ENCODE results near the gene ACADVL.

Gene ACADVL

DNA sequence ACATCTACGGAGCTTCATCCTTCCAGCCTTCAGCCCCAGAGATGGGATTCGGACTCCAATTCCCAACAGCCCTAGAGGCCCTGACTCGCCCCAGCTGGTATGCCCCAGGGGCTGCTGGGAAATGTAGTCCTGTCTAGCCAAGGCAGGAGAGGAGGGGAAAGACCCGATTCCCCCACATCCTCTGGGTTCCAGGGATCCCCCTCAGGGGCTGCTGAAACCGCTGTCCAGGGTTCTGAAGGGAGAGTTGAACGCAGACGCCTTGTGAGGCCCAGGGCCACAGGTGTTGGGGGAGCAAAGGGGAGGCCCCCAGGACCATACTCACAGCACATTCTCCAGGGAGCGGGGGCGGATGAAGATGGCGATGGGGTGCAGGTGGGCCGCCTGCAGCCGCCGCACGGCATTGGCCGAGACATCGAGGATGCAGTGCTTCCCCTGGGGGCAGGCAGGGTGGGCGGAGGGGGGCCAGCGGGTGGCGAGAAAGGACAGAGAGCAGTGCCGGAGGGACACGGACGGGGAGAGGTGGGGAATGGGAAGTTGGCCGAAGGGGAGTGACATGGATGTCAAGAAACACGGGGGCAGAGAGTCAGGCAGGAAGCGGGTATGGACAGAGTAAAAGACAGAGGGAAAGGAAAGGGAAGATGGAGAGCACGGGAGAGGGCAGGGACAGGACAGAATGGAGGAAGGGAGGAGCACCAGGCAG, 28.0 kb upstream of the ACADVL start:
- peak; percentile 76 for DNase-seq (ENCODE audit: low spot score)

DNA sequence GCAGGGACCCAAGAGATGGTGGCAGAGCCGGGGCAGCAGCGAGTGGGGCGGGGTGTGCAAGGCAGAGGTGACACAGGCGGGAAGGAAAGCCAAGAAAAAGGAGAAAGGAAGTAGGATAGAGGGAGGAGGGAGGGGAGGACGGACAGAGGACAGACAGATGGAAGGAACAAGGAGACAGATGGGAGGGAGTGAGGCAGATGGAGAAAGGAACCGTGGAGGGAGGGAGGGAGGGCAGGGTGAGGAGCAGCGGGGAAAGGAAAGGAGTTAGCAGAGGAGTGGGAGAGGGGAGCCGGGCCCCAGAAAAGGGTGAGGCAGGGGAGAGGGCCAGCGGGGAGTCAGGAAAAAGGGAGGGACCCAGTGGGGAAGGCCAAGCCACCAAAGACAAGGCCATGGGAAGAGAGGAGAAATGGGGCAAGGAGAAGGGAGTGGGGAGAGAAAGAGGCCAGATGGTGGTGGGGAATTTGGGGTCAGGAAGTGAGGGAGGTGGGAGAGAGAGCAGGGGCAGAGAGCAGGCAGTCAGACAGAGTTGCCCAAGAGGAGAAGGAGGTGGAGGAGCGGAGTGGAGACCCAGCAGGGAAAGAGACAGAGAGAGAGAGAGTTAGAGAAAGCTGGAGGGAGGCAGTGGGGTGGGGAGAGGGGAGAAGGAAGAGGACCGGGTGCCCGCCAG, 27.3 kb upstream of the ACADVL start:
- DNase-seq (ENCODE audit: low spot score), result no peak

- DNase-seq (ENCODE audit: low spot score), result no peak
These were observed 23.8 kb upstream of the ACADVL start for GRCh38 chr17:7195971-7196370.

- DNase-seq (ENCODE audit: low spot score), result no peak
These were observed 22.9 kb upstream of the ACADVL start for GRCh38 chr17:7196651-7197401.

GRCh38 chr17:7203391-7203790, 16.3 kb upstream of the ACADVL start:
- DNase-seq (ENCODE audit: low spot score), result no peak

DNA sequence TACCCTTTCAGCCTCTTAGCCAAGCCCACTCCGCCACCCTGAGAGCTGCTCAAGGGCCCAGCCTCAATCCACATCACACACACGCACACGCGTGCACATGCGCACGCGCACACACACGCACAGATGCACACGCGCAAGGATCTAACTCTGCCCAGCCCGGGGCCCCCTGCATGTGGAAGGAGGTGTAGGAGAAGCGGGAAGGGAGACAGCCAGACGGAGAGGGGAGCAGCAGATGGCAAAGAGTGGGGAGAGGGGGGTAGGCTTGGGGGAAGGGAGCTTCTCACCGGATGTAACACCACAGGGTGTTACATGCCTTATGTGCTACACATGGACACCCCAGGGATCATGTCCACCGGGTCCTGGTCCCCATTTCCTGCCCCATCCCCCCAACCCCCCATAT, 15.4 kb upstream of the ACADVL start:
- no peak for DNase-seq (ENCODE audit: low spot score)

DNA sequence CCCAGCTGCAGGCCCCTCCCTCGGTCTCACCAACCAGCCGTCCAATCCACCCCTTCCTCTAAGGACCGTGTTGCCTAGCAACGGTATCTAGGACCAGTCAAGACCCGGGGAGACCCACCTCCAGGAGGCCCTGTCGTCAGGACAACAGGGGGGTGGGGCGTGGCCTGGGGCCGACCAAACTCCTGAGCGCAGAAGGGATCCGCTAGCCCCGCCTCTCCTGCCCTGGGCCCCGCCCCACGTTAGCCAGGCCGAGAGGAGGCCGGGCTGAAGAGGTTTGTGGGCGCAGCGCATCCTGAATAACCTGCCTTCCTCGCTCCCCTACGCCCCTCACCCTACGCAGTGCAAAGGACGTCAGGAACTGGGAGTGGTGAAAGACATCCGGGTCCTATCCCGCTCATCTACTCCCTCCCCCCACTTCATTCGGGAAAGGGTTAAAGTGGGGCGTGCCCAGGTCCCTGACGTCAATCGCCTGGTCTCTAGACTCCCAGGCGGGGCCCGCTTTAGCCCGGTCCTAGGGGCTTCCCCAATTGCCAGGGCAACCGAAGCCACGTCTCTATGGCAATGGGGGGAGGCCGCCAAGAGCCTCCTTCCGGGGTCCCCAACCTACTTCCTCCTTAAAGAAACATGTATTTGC, 14.8 kb upstream of the ACADVL start:
- peak; percentile 94 for DNase-seq (ENCODE audit: low spot score)

DNA sequence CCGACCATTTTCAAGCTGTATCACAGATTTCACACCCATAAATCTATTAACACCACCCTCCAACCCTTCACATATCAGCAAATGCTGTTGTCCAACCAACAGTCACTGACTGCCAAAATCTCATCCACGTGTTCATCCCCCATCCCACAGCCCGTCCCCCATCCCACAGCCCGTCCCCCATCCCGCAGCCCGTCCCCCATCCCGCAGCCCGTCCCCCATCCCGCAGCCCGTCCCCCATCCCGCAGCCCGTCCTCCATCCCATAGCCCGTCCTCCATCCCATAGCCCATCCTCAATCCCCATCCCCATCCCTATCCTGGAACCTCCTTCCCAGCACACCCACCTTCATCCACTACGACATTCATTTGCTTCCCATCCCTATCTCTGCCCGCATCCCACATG, 14.2 kb upstream of the ACADVL start:
- no peak for DNase-seq (ENCODE audit: low spot score)

DNA sequence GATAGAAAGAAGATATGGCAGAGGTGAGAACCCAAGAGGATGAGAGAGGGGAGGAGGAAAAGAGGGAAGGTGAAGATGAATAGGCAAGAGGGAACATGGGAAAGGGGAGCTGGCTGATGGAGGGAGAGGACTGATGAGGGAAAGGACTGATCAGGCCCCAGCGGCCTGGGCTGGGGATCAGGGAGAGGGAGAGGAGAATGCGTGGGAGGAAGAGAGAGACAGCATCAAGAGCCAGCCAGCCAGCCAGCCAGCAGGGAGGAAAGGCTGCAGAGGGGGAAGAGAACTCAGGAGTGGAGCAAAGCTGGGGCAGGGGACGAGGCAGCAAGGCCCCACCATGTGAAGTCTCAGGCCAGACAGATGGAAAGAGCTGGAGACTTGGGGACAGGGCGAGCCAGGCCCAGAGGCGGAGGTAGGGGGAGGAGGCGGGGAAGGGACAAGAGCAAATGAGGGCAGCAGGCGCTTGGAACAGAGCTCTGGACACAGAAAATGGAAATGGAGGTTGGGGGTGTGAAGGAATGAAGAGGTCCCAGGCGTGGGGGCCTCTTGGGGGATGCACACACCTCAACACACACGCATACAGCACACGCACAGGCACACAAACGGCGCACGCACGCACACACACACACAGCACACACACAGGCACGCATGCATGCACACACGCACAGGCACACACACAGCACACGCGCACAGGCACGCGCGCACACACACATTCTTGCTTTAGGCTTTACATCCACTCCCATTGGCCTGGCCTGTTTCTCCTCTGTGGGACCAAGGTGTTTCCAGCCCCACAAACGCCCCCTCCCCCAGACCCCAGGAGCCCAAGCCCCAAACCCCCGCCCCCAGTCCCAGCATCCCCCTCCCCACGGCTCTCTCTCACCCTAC, 12.4 kb upstream of the ACADVL start:
- peak; percentile 27 for DNase-seq (ENCODE audit: low spot score)

DNA sequence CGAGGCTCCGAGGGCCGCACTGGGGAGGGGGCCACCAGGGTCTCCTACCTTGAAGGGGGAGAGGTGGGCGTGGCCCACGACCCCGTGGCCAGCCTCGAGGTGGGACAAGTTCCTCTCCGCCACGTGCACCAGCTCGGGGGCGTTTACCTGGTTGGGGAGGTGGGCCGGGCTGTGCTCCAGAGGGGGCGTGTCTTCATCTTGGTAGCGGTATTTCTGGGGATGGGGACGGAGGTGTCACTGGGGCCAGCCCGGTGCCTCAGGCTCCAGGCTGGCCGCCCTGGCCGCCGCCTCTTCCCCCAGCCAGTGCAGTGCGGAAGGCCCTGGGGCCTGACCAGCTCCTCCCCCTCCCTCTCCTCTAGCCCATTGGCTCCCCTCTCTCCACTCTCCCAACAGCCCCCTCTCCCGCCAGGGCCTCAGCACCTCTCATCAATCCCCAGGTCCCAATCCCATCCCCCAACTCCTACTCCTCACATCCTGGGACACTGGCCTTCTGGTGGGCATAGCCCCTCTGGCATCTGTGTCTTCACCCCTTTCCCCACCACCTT, 11.6 kb upstream of the ACADVL start:
- no peak for DNase-seq (ENCODE audit: low spot score)

DNA sequence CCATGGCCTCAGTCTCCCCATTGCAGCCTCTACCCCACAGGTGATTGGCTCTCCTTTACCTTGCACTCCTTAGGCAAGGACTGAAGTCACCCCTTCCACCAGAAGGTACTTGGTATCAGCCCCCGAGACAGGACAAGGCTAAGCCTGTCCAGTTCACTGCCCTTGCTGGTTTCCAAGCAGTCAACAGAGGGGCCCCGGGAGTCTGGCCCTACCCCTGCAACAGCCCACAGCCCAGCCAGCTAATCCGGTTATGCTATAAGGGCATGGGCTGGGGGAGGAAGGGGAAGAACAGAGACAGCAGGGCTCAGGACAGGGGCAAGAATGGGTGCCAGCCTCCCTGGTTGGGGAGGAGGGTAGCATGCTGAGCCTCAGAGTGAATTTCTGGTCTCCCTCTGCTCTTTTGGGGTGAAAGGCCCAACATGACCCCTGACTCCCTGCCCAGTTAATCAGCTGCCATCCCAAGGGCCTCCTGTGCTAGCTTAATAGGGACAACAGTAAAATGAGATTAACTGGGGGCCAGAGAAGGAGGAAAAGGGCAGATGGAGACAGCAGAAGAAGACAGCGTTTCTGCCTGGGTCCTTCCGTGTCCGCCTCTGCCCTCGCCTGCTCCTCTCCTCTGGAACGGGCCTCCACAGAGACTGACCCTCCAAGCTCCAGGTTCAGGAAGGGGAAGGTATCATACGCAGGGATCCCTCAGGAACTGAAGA, 10.8 kb upstream of the ACADVL start:
- DNase-seq (ENCODE audit: low spot score), result no peak

GRCh38 chr17:7211491-7212273, 8.1 kb upstream of the ACADVL start:
- DNase-seq (ENCODE audit: low spot score), result peak; percentile 70

GRCh38 chr17:7213895-7214299, 5.8 kb upstream of the ACADVL start:
- DNase-seq (ENCODE audit: low spot score), result peak; percentile 53

DNA sequence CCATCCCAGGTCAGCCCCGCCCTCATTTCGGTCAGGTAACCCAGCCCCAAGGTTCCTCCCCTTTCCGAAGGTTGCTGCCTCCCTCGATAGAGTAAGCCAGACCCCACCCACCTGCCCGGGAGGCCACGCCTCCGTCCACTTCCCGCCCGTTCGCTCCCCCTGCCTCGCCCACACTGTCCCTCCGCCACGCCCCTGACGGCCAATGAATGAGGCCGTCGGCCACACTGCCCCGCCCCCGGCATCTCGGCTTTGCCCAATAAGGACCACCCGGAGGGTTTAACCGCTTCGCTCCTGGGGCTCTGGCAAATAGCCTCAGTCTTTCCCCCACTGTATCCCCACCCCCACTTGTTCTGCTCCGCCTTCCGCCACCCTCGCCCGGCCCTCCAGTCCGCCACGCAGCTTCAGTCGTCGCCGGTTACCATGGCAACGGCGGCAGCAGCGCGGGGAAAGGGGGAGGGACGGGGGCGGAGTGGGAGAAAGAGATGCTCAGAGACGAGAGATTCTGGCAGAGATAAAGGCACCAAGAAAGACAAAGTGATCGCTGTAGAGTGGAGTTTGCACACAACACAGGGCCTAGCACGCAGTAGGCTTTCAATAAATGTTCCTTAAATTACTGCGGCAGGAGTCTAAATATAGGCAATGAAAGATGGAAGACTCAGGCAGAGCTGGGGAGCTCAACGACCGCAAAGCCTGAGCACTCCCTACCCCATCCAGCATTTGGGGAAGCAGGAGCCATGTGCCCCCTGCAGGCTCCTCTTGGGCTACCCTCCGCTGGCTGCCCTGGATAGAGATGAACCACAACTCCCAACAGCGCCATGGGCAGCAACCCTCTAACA, 5.2 kb upstream of the ACADVL start:
- DNase-seq (ENCODE audit: low spot score), result peak; percentile 96

- no peak for DNase-seq (ENCODE audit: low spot score)
These were observed 4.6 kb upstream of the ACADVL start for GRCh38 chr17:7215136-7215638.

DNA sequence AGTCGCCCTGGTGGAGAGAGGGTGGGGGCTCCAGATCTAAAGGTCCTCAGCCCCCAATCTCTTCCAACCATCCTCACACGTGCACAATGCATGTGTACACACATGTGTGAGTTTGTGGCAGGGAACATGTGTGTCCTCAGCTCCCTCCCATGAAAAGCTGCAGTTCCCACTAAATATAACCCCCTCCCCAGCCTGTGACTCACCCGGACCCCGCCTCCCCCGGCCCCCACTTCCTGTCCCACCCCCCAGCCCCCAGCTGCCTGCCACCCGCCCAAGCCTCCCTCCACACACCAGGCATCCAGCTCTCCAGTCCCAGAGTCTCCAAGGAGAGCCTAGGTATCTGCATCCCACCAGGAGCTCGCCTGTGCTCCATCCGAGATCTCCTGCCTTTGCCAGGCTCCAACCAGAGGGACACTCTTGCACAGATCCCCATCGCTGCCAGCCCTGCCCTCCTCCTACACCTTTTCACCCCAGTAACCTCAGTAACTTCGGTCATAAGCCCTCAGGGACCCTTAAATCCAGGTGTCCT, 4.0 kb upstream of the ACADVL start:
- no peak for DNase-seq (ENCODE audit: low spot score)

DNA sequence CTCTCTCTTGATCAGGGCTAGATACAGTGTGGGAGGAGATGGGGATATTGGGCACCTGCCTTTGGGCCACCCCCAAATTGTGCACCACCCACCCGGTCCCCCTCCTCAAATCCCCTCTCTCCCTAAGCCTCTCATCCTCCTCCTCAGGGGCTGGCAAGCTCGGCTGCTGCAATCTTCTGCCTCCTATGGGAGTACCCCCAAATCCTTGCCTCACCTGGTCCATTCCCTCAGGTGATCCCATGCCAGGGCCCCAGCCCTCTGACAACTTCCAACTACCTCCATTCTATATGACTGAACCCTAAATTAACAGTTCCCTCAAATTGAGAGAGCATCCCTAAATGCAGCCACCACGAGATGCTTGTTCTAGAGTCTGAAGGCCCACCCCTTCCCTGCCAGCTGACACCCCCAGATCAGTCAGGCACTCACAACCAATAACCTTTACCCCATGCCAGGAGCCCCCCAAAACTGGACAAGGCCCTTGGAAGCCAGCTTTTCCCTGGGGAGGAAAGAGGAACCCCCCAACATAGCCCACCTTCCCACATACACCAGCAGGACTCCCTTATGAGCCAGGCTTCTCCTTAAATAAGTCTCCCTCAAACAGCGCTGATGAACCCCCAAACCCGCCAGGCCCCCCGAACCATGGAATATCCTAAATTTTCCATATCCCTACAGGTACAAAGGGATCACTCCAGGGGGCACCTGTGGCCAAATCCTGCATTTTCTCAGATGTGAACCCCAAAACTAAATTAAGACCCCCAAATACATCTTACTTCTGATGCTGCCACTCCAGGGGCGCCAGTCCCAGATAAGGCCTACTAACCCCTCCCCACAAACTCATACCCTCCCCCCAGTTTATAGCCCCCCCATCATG, 3.3 kb upstream of the ACADVL start:
- DNase-seq (ENCODE audit: low spot score), result no peak
